Measurements from ENCODE around the gene SIK2.

The SIK2 gene

GRCh38 chr11:111680486-111681175 lies 78.4 kb downstream of the SIK2 start:
- TF ChIP-seq, protein P1, sequence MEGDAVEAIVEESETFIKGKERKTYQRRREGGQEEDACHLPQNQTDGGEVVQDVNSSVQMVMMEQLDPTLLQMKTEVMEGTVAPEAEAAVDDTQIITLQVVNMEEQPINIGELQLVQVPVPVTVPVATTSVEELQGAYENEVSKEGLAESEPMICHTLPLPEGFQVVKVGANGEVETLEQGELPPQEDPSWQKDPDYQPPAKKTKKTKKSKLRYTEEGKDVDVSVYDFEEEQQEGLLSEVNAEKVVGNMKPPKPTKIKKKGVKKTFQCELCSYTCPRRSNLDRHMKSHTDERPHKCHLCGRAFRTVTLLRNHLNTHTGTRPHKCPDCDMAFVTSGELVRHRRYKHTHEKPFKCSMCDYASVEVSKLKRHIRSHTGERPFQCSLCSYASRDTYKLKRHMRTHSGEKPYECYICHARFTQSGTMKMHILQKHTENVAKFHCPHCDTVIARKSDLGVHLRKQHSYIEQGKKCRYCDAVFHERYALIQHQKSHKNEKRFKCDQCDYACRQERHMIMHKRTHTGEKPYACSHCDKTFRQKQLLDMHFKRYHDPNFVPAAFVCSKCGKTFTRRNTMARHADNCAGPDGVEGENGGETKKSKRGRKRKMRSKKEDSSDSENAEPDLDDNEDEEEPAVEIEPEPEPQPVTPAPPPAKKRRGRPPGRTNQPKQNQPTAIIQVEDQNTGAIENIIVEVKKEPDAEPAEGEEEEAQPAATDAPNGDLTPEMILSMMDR (conservative IDR thresholded peaks at IDR 0.05; ENCODE audit: low read depth, low read length) = no peak
- DNase-seq (ENCODE audit: low read depth) = no peak
- no peak overlapping the region for H3K4me3 ChIP-seq (ENCODE audit: low read length)

- TF ChIP-seq, protein P1 (conservative IDR thresholded peaks at IDR 0.05; ENCODE audit: low read depth, low read length) = no peak
- DNase-seq (ENCODE audit: low read depth) = no peak
Measured at GRCh38 chr11:111683806-111684205, 81.6 kb downstream of the SIK2 start.

DNA sequence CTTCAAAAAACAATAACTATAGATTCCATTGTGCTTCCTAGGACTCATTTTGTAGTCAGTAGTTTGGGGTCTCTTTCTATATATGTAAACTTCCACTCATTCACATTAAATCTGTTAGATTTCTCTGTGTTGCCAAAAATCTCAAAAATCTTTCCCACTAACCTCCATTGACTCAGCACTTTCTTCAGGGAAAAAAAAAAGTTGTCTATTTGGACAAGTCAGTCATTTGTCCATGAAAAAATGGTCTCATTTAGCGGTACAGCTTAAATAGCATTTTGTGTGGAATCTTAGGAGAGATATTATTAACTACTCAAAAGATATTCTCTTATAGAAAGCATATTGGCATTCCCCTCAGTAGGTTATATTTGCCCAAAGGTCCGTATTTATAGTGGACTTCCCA lies 82.0 kb downstream of the SIK2 start:
- no peak overlapping the region for H3K4me3 ChIP-seq (ENCODE audit: low read length)
- no peak for DNase-seq (ENCODE audit: low read depth)
- TF ChIP-seq, protein P1 (conservative IDR thresholded peaks at IDR 0.05; ENCODE audit: low read depth, low read length) = no peak

More at GRCh38 chr11:111683806-111684205, 81.6 kb downstream of the SIK2 start:
- H3K4me3 ChIP-seq (ENCODE audit: low read length) = no peak overlapping the region

- DNase-seq (ENCODE audit: low read depth) = no peak
- H3K4me3 ChIP-seq (ENCODE audit: low read length) = no peak overlapping the region
- TF ChIP-seq, protein P1 (conservative IDR thresholded peaks at IDR 0.05; ENCODE audit: low read depth, low read length) = no peak
Measured at GRCh38 chr11:111688013-111688412, 85.8 kb downstream of the SIK2 start.

DNA sequence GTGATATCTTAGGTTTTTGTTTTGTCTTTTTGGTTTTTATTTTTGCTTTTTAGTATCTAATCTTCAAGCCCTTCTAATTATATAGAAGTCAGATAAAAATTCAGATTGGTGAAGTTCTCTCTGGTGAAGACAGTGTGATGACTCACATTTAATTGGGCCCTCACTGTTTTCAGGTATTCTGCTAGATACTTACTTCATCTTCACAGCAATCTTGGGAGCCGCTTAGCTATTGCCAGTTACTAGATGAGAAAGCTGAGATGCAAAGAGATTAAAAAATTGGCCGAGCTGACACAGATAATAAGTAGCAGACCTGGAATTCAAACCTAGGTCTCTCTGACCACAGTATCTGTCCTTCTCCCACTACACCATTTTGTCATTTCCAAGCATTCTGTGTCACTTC lies 88.9 kb downstream of the SIK2 start:
- H3K4me3 ChIP-seq (ENCODE audit: low read length) = no peak overlapping the region
- TF ChIP-seq, protein P1 (conservative IDR thresholded peaks at IDR 0.05; ENCODE audit: low read depth, low read length) = no peak
- DNase-seq (ENCODE audit: low read depth) = no peak

DNA sequence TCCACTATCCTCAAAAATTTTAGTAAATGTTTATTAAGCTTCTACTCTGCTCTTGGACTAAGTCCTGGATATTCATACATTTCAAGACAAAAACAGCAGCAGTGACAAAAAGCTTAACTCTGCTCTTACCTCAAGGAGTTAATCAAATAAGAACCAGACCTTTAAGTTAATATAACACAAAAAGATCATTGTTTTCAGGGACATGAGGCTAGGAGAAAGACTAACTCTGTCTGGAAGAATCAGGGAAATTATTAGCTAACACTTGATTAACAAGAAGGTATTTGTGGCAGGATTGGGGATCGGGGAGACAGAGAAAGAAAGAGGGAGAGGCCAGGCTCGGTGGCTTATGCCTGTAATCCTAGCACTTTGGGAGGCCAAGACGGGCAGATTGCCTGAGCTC lies 89.5 kb downstream of the SIK2 start:
- TF ChIP-seq, protein P1 (conservative IDR thresholded peaks at IDR 0.05; ENCODE audit: low read depth, low read length) = no peak
- no peak overlapping the region for H3K4me3 ChIP-seq (ENCODE audit: low read length)
- DNase-seq (ENCODE audit: low read depth) = no peak

- DNase-seq (ENCODE audit: low read depth) = no peak
- H3K4me3 ChIP-seq (ENCODE audit: low read length) = no peak overlapping the region
- TF ChIP-seq, protein P1 (conservative IDR thresholded peaks at IDR 0.05; ENCODE audit: low read depth, low read length) = no peak
Measured at GRCh38 chr11:111693224-111693937, 91.1 kb downstream of the SIK2 start.
